ENCODE data around the gene PSMD7. TPM values are rescaled to one million over a fixed set of nuclear protein-coding genes. Genes with fewer than 3 reads are reported as not detected.
A peak's percentile ranks its signal among the peaks of the same experiment; 100 is the strongest.

PSMD7 gene
- total RNA-seq, 1 donor, result 64.1 TPM

DNA sequence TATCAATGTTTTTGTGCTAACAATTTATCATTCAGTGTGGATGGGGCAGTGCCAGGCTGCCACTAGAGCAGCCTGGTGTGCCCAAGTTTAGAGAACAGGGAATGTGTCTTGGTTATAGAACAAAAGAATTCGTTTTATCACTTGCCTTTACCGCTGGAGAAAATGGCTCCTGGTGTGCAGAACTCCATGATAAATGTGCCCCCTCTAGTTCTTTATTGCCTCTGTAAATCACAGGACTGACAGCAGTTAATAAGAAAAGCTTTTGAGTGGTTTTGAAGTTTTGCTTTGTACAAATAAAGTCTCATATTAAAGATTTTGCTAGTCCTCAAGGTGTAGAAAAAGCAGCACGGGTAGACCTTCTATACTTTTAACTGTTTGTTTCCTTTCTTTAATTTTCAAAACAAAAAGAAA lies 28.2 kb upstream of the PSMD7 start:
- Histone ChIP-seq H4K20me1 (ENCODE audit: insufficient read depth, low read length) (no peaks in the 10 kb centered on the region), H3K79me2 (ENCODE audit: insufficient read depth, low read length) (no peaks in the 10 kb centered on the region), H3K4me1 (ENCODE audit: insufficient read depth, low read length) (no peaks in the 10 kb centered on the region), H2AFZ (ENCODE audit: low read length) (no peak overlapping the region), H3K9me3 (ENCODE audit: low read depth, low read length) (no peaks in the 10 kb centered on the region), H3K4me3 (ENCODE audit: insufficient read depth, low read length) (no peak overlapping the region), H3K36me3 (ENCODE audit: insufficient read depth, low read length) (no peaks in the 10 kb centered on the region), H3K4me2 (ENCODE audit: insufficient read depth, low read length) (no peak overlapping the region), H3K27me3 (ENCODE audit: insufficient read depth, low read length) (peaks cover 14% of the 10 kb centered on the region), H3K27ac (ENCODE audit: low read depth, low read length) (no peak overlapping the region)
- DNase-seq (ENCODE audit: insufficient read length, low spot score, missing footprints), result no peak
- TF ChIP-seq CTCF (IDR thresholded peaks at IDR 0.05; ENCODE audit: extremely low read depth, low read depth, low read length), result no peak

- H2AFZ ChIP-seq (ENCODE audit: low read length), result no peak overlapping the region
- H3K79me2 ChIP-seq (ENCODE audit: insufficient read depth, low read length), result no peaks in the 10 kb centered on the region
- no peak overlapping the region for H3K27ac ChIP-seq (ENCODE audit: low read depth, low read length)
- H3K27me3 ChIP-seq (ENCODE audit: insufficient read depth, low read length), result peaks cover 14% of the 10 kb centered on the region
- H3K36me3 ChIP-seq (ENCODE audit: insufficient read depth, low read length), result no peaks in the 10 kb centered on the region
- no peak for TF ChIP-seq CTCF (IDR thresholded peaks at IDR 0.05; ENCODE audit: extremely low read depth, low read depth, low read length)
- no peak overlapping the region for H3K4me2 ChIP-seq (ENCODE audit: insufficient read depth, low read length)
- no peak overlapping the region for H3K4me3 ChIP-seq (ENCODE audit: insufficient read depth, low read length)
- no peaks in the 10 kb centered on the region for H4K20me1 ChIP-seq (ENCODE audit: insufficient read depth, low read length)
- H3K9me3 ChIP-seq (ENCODE audit: low read depth, low read length), result no peaks in the 10 kb centered on the region
- no peaks in the 10 kb centered on the region for H3K4me1 ChIP-seq (ENCODE audit: insufficient read depth, low read length)
- no peak for DNase-seq (ENCODE audit: insufficient read length, low spot score, missing footprints)
Measured at GRCh38 chr16:74271872-74272271, 24.7 kb upstream of the PSMD7 start.

DNA sequence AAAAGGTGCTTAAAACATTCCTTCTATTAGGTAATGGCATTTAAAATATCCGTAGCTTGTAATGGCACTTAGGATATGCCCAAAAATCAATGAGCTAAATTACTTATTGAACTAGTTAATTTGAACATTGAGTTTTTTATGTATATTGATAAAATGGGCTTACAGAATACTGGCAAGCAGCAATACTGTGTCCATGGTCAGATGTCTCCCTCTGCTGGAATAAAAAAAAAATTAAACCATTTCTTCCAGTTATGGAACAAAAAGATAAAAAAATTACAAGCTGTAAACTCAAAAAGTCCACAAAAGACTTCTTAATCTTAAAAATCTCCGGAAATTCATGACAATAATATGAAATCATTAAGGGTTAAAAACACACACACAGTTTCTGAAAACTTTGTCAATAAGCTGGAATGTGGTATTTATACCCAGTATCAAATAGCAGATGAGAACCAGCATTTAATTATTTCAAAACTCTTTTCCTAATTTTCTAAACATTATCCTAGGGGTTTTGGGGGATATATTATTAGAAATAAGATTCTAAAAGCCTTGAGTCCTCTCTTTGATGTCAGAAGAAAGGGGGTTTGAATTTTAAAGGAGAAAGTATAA lies 21.5 kb upstream of the PSMD7 start:
- Histone ChIP-seq H3K27me3 (ENCODE audit: insufficient read depth, low read length) (no peaks in the 10 kb centered on the region), H3K4me3 (ENCODE audit: insufficient read depth, low read length) (no peak overlapping the region), H3K4me2 (ENCODE audit: insufficient read depth, low read length) (no peak overlapping the region), H3K36me3 (ENCODE audit: insufficient read depth, low read length) (no peaks in the 10 kb centered on the region), H2AFZ (ENCODE audit: low read length) (no peak overlapping the region), H3K79me2 (ENCODE audit: insufficient read depth, low read length) (no peaks in the 10 kb centered on the region), H3K9me3 (ENCODE audit: low read depth, low read length) (no peaks in the 10 kb centered on the region), H3K27ac (ENCODE audit: low read depth, low read length) (no peak overlapping the region), H4K20me1 (ENCODE audit: insufficient read depth, low read length) (no peaks in the 10 kb centered on the region), H3K4me1 (ENCODE audit: insufficient read depth, low read length) (no peaks in the 10 kb centered on the region)
- TF ChIP-seq CTCF (IDR thresholded peaks at IDR 0.05; ENCODE audit: extremely low read depth, low read depth, low read length), result peak; percentile 54
- no peak for DNase-seq (ENCODE audit: insufficient read length, low spot score, missing footprints)

- H4K20me1 ChIP-seq (ENCODE audit: insufficient read depth, low read length), result no peaks in the 10 kb centered on the region
- no peaks in the 10 kb centered on the region for H3K9me3 ChIP-seq (ENCODE audit: low read depth, low read length)
- no peaks in the 10 kb centered on the region for H3K27me3 ChIP-seq (ENCODE audit: insufficient read depth, low read length)
- H3K4me3 ChIP-seq (ENCODE audit: insufficient read depth, low read length), result no peak overlapping the region
- TF ChIP-seq CTCF (IDR thresholded peaks at IDR 0.05; ENCODE audit: extremely low read depth, low read depth, low read length), result no peak
- H3K36me3 ChIP-seq (ENCODE audit: insufficient read depth, low read length), result no peaks in the 10 kb centered on the region
- no peak for DNase-seq (ENCODE audit: insufficient read length, low spot score, missing footprints)
- H3K4me1 ChIP-seq (ENCODE audit: insufficient read depth, low read length), result no peaks in the 10 kb centered on the region
- no peak overlapping the region for H3K4me2 ChIP-seq (ENCODE audit: insufficient read depth, low read length)
- no peak overlapping the region for H3K27ac ChIP-seq (ENCODE audit: low read depth, low read length)
- H2AFZ ChIP-seq (ENCODE audit: low read length), result no peak overlapping the region
- no peaks in the 10 kb centered on the region for H3K79me2 ChIP-seq (ENCODE audit: insufficient read depth, low read length)
Measured at GRCh38 chr16:74275711-74276110, 20.9 kb upstream of the PSMD7 start.

All from osteoblast (primary cell).